ENCODE data around the gene NPR1. TPM values are rescaled to one million over a fixed set of nuclear protein-coding genes. Genes with fewer than 3 reads are reported as not detected.
A peak's percentile ranks its signal among the peaks of the same experiment; 100 is the strongest.

The NPR1 gene
- polyA plus RNA-seq, 6 donors from 2014 or later = not detected

- Mint-ChIP-seq H3K4me3 (peak overlapping the region in 6 of 8 donors; percentile 42 to 77 (median 68)), H3K36me3 (no peaks in the 10 kb centered on the region), H3K4me1 (peaks cover 11 to 22% (median 13%) of the 10 kb centered on the region in 3 donors), H3K27me3 (peaks cover 16 to 24% (median 20%) of the 10 kb centered on the region in 3 donors), H3K9me3 (no peaks in the 10 kb centered on the region), H3K27ac (peak overlapping the region in 5 of 6 donors; percentile 6 to 89 (median 32))
- ATAC-seq (ENCODE audit: low read depth in 2 of 2) = no peak
- no peak for DNase-seq
Observed at GRCh38 chr1:153673511-153673910, 5.0 kb upstream of the NPR1 start.

- Mint-ChIP-seq H3K27me3 (peaks cover 43 to 58% (median 55%) of the 10 kb centered on the region in 3 donors), H3K27ac (peak overlapping the region in 1 of 6 donors; percentile 73), H3K36me3 (peaks cover 0 to 8% of the 10 kb centered on the region in 2 donors), H3K9me3 (no peaks in the 10 kb centered on the region), H3K4me3 (peak overlapping the region; percentile 70 to 93 (median 86)), H3K4me1 (peaks cover 24 to 28% (median 25%) of the 10 kb centered on the region in 3 donors)
- DNase-seq (peak; percentile 45), ATAC-seq (ENCODE audit: low read depth in 2 of 2) (peak; percentile 42 to 47)
Observed at GRCh38 chr1:153677718-153678518, 570 bp upstream of the NPR1 start.

GRCh38 chr1:153679337-153680119 is 1.0 kb downstream of the NPR1 start:
- DNase-seq = no peak
- Mint-ChIP-seq H3K9me3 (no peaks in the 10 kb centered on the region), H3K36me3 (peaks cover 0 to 8% of the 10 kb centered on the region in 2 donors), H3K27me3 (peaks cover 54 to 67% (median 66%) of the 10 kb centered on the region in 3 donors), H3K4me3 (peak overlapping the region; percentile 82 to 91 (median 86)), H3K27ac (peak overlapping the region in 4 of 6 donors; percentile 38 to 65 (median 61)), H3K4me1 (peaks cover 24 to 28% (median 25%) of the 10 kb centered on the region in 3 donors)
- ATAC-seq (ENCODE audit: low read depth in 2 of 2) = peak; percentile 70 to 74

GRCh38 chr1:153680120-153680403 is 1.6 kb downstream of the NPR1 start:
- no peak for ATAC-seq (ENCODE audit: low read depth in 2 of 2)
- H3K9me3 Mint-ChIP-seq = no peaks in the 10 kb centered on the region

GRCh38 chr1:153682730-153683129 is 4.2 kb downstream of the NPR1 start:
- Mint-ChIP-seq H3K4me3 (no peak overlapping the region), H3K4me1 (peaks cover 21 to 23% (median 21%) of the 10 kb centered on the region in 3 donors), H3K9me3 (no peaks in the 10 kb centered on the region), H3K27me3 (peaks cover 45 to 70% (median 67%) of the 10 kb centered on the region in 3 donors), H3K27ac (no peak overlapping the region), H3K36me3 (peaks cover 0 to 8% of the 10 kb centered on the region in 2 donors)
- DNase-seq (no peak), ATAC-seq (ENCODE audit: low read depth in 2 of 2) (no peak)

More at GRCh38 chr1:153680120-153680403, 1.6 kb downstream of the NPR1 start:
- no peak for DNase-seq
- Mint-ChIP-seq H3K36me3 (peaks cover 0 to 8% of the 10 kb centered on the region in 2 donors), H3K4me3 (peak overlapping the region in 7 of 8 donors; percentile 45 to 91 (median 84)), H3K27me3 (peaks cover 54 to 69% (median 69%) of the 10 kb centered on the region in 3 donors), H3K4me1 (peaks cover 24 to 28% (median 25%) of the 10 kb centered on the region in 3 donors), H3K27ac (peak overlapping the region in 1 of 6 donors; percentile 65)

GRCh38 chr1:153683854-153684253 is 5.4 kb downstream of the NPR1 start:
- Mint-ChIP-seq H3K9me3 (no peaks in the 10 kb centered on the region), H3K27me3 (peaks cover 35 to 66% (median 64%) of the 10 kb centered on the region in 3 donors)
- ATAC-seq (ENCODE audit: low read depth in 2 of 2) = no peak

GRCh38 chr1:153684892-153685291 is 6.4 kb downstream of the NPR1 start:
- H3K27ac Mint-ChIP-seq = peak overlapping the region in 1 of 6 donors; percentile 38
- H3K9me3 Mint-ChIP-seq = no peaks in the 10 kb centered on the region
- peaks cover 30 to 59% (median 58%) of the 10 kb centered on the region in 3 donors for H3K27me3 Mint-ChIP-seq
- no peak overlapping the region for H3K4me3 Mint-ChIP-seq
- peaks cover 13 to 20% (median 16%) of the 10 kb centered on the region in 3 donors for H3K4me1 Mint-ChIP-seq
- DNase-seq (no peak), ATAC-seq (ENCODE audit: low read depth in 2 of 2) (no peak)
- peaks cover 0 to 3% of the 10 kb centered on the region in 2 donors for H3K36me3 Mint-ChIP-seq

More at GRCh38 chr1:153683854-153684253, 5.4 kb downstream of the NPR1 start:
- Mint-ChIP-seq H3K27ac (peak overlapping the region in 1 of 6 donors; percentile 0), H3K4me1 (peaks cover 14 to 18% (median 17%) of the 10 kb centered on the region in 3 donors), H3K36me3 (peaks cover 0 to 8% of the 10 kb centered on the region in 2 donors), H3K4me3 (no peak overlapping the region)
- DNase-seq = no peak

- H3K9me3 Mint-ChIP-seq = no peaks in the 10 kb centered on the region
- peaks cover 26 to 51% (median 49%) of the 10 kb centered on the region in 3 donors for H3K27me3 Mint-ChIP-seq
- H3K4me3 Mint-ChIP-seq = peak overlapping the region in 1 of 8 donors; percentile 11
- H3K27ac Mint-ChIP-seq = no peak overlapping the region
- H3K36me3 Mint-ChIP-seq = no peaks in the 10 kb centered on the region
- ATAC-seq (ENCODE audit: low read depth in 2 of 2) (no peak), DNase-seq (no peak)
- H3K4me1 Mint-ChIP-seq = peaks cover 6 to 13% (median 10%) of the 10 kb centered on the region in 3 donors
Observed at GRCh38 chr1:153685544-153686340, 7.3 kb downstream of the NPR1 start.

- ATAC-seq (ENCODE audit: low read depth in 2 of 2) (no peak), DNase-seq (no peak)
- Mint-ChIP-seq H3K9me3 (no peaks in the 10 kb centered on the region), H3K27me3 (peaks cover 14 to 38% (median 33%) of the 10 kb centered on the region in 3 donors), H3K27ac (peak overlapping the region in 1 of 6 donors; percentile 22), H3K4me3 (no peak overlapping the region), H3K36me3 (no peaks in the 10 kb centered on the region), H3K4me1 (peaks cover 6 to 13% (median 10%) of the 10 kb centered on the region in 3 donors)
Observed at GRCh38 chr1:153687346-153688125, 9.0 kb downstream of the NPR1 start.

GRCh38 chr1:153688276-153688675 is 9.8 kb downstream of the NPR1 start:
- DNase-seq (no peak), ATAC-seq (ENCODE audit: low read depth in 2 of 2) (no peak)
- Mint-ChIP-seq H3K4me3 (no peak overlapping the region), H3K27me3 (peaks cover 8 to 37% (median 29%) of the 10 kb centered on the region in 3 donors), H3K36me3 (no peaks in the 10 kb centered on the region), H3K4me1 (peaks cover 6 to 13% (median 10%) of the 10 kb centered on the region in 3 donors), H3K9me3 (no peaks in the 10 kb centered on the region), H3K27ac (peak overlapping the region in 3 of 6 donors; percentile 15 to 87 (median 31))

- H3K27me3 Mint-ChIP-seq = peaks cover 3 to 32% (median 24%) of the 10 kb centered on the region in 3 donors
- DNase-seq (no peak), ATAC-seq (ENCODE audit: low read depth in 2 of 2) (peak; percentile 27 to 35)
- H3K4me3 Mint-ChIP-seq = no peak overlapping the region
- H3K4me1 Mint-ChIP-seq = peaks cover 6 to 13% (median 10%) of the 10 kb centered on the region in 3 donors
- no peaks in the 10 kb centered on the region for H3K9me3 Mint-ChIP-seq
- H3K36me3 Mint-ChIP-seq = no peaks in the 10 kb centered on the region
- H3K27ac Mint-ChIP-seq = peak overlapping the region in 3 of 6 donors; percentile 15 to 87 (median 31)
Observed at GRCh38 chr1:153688736-153689328, 10.3 kb downstream of the NPR1 start.

- Mint-ChIP-seq H3K9me3 (no peaks in the 10 kb centered on the region), H3K27ac (peak overlapping the region in 1 of 6 donors; percentile 21), H3K27me3 (peaks cover 0 to 14% (median 4%) of the 10 kb centered on the region in 3 donors), H3K4me3 (peak overlapping the region in 1 of 8 donors; percentile 2), H3K36me3 (no peaks in the 10 kb centered on the region), H3K4me1 (peaks cover 10 to 21% (median 12%) of the 10 kb centered on the region in 3 donors)
- DNase-seq (no peak), ATAC-seq (ENCODE audit: low read depth in 2 of 2) (no peak)
Observed at GRCh38 chr1:153693466-153693865, 15.0 kb downstream of the NPR1 start.
